Measurements from ENCODE around the gene RNF150.

- TF ChIP-seq CTCF (conservative IDR thresholded peaks at IDR 0.05; ENCODE audit: low read depth, low read length) = no peak
- TF ChIP-seq EZH2 (IDR thresholded peaks at IDR 0.05; ENCODE audit: borderline replicate concordance, low read depth, low read length, poor library complexity, severe bottlenecking) = no peak
These were observed 200.7 kb downstream of the RNF150 start for GRCh38 chr4:140932501-140933045.

Data from A673 (cell line).